NCI-H2081 treated with DMSO at 0.1 percent for 48 hours (cell line): ENCODE data around the gene COL5A2.

Experiments used
- DNase-seq: peaks from one replicate; lab custom pipeline; 2025; lab: John Stamatoyannopoulos, UW

The COL5A2 gene

GRCh38 chr2:189147361-189147760 is 32.2 kb downstream of the COL5A2 start:
- no peak for DNase-seq

- no peak for DNase-seq
Observed at GRCh38 chr2:189146553-189146952, 33.0 kb downstream of the COL5A2 start.

- DNase-seq = no peak
Observed at GRCh38 chr2:189144700-189145211, 34.8 kb downstream of the COL5A2 start.

- no peak for DNase-seq
Observed at GRCh38 chr2:189143925-189144324, 35.6 kb downstream of the COL5A2 start.

GRCh38 chr2:189142893-189143759 is 36.4 kb downstream of the COL5A2 start:
- no peak for DNase-seq

GRCh38 chr2:189138800-189139199 is 40.8 kb downstream of the COL5A2 start:
- no peak for DNase-seq

- no peak for DNase-seq
Observed at GRCh38 chr2:189137519-189137918, 42.0 kb downstream of the COL5A2 start.

GRCh38 chr2:189134485-189134884 is 45.1 kb downstream of the COL5A2 start:
- no peak for DNase-seq

- DNase-seq = no peak
Observed at GRCh38 chr2:189131991-189132390, 47.6 kb downstream of the COL5A2 start.

GRCh38 chr2:189129971-189130370 is 49.6 kb downstream of the COL5A2 start:
- no peak for DNase-seq

GRCh38 chr2:189128970-189129369 is 50.6 kb downstream of the COL5A2 start:
- DNase-seq = no peak

GRCh38 chr2:189127756-189128155 is 51.8 kb downstream of the COL5A2 start:
- DNase-seq = peak; percentile 70

GRCh38 chr2:189125195-189125594 is 54.4 kb downstream of the COL5A2 start:
- no peak for DNase-seq

- no peak for DNase-seq
Observed at GRCh38 chr2:189124175-189124574, 55.4 kb downstream of the COL5A2 start.

GRCh38 chr2:189118386-189118785 is 61.2 kb downstream of the COL5A2 start:
- no peak for DNase-seq

- DNase-seq = no peak
Observed at GRCh38 chr2:189116979-189117378, 62.6 kb downstream of the COL5A2 start.

- DNase-seq = no peak
Observed at GRCh38 chr2:189116087-189116486, 63.5 kb downstream of the COL5A2 start.

GRCh38 chr2:189115126-189115525 is 64.4 kb downstream of the COL5A2 start:
- no peak for DNase-seq

GRCh38 chr2:189113963-189114362 is 65.6 kb downstream of the COL5A2 start:
- DNase-seq = no peak

- no peak for DNase-seq
Observed at GRCh38 chr2:189111063-189111715, 68.4 kb downstream of the COL5A2 start.

GRCh38 chr2:189109921-189110397 is 69.6 kb downstream of the COL5A2 start:
- DNase-seq = no peak

- no peak for DNase-seq
Observed at GRCh38 chr2:189104934-189105333, 74.6 kb downstream of the COL5A2 start.

GRCh38 chr2:189102735-189103134 is 76.8 kb downstream of the COL5A2 start:
- DNase-seq = no peak
